NCI-H1417 treated with DMSO at 0.1 percent for 48 hours (cell line): ENCODE data around the gene CUEDC1.

Experiments used
- DNase-seq: peaks from one replicate; lab custom pipeline; 2025; lab: John Stamatoyannopoulos, UW

Gene CUEDC1

DNA sequence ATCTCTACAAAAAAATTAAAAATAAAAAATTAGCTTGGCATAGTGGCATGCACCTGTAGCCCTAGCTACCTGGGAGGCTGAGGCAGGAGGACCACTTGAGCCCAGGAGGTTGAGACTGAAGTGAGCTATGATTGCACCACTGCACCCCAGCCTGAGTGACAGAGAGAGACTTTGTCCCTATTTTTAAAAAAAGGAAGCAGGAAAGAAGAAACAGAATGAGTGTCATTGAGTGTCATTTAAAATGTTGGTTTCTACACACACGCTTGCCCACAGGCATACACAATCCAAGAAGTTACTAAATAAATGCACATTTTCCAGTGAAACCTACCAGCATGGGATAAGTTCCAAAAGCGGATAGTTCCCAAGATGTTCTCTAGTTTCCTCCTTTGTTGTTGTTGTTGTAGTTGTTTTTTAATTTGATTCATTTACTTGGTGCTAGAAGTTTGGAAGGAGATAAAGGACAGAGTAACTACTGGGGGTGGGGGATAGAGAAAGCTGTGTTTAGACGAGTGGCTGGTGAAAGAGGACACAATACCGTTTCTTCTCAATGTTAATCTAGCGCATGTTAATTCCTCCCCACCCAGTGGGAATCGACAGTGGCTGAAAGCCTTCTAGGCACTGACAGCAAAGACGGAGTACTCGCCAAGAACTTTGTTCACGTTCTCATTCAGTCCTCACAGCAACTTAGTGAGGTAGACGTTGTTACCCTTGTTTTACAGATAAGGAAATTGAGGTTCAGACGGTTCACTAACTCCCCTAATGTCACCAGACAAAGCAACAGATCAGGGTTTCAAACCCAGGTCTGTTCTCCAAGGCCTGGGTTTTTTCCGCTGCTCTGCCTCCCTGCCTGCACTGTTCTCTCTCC, 122.7 kb downstream of the CUEDC1 start:
- DNase-seq, result no peak

GRCh38 chr17:57830880-57831279, 124.3 kb downstream of the CUEDC1 start:
- no peak for DNase-seq

- peak; percentile 63 for DNase-seq
These were observed 131.5 kb downstream of the CUEDC1 start for GRCh38 chr17:57823469-57824401.

DNA sequence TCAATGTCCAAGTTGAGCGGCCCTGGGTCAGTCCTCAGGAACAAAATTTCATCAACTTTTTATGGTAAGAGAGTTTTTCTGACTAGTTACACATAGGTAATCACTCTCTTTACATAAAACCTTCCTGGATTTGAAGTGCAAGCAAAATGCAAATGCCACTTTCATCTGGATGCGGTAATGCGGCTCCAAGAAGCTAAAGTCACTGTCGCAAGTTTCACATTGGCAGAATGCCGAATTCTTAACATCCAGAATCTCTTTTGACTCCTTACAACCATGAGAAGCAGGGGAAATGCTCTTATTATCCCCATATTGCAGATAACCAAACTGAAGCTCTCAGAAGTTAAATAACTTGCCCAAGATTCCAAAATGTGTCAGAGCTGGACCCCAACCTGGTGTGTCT, 135.3 kb downstream of the CUEDC1 start:
- no peak for DNase-seq

DNA sequence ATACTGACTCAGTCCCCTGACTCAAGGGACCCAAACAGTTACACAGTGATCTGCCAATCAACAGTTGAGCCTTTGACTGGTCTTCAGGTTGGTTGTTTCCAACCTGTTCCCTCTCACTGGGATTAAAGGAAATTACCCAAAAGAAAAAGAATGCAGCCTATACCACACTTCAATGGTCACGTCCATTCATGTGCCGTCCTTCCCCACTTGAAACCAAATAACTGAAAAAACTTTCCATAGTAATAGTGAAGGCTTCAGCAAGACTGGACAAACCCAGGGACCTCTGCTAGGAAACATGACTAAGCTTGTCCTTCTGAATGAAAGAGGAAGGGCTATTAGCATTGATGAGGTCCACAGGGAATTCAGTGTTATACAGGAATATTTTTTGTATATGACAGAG, 135.9 kb downstream of the CUEDC1 start:
- no peak for DNase-seq

DNA sequence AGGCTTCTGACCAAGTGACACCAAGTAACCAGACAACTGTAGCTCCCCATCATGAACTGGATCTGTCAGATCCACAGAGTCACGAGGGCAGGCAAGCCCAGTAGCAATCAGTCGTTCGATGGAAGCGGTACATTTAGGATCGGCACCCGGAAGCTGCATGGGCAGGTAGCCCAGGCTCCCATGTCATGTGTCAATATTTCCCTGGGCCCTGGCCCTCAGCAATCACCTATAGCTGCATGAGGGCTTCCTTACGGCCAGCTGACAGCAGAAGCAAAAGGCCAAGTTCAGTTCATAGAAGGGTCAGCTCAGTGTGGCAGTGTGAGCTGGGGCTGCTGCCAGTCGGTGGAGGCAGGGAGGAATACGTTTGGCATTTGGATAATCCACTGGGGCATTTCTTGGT, 137.1 kb downstream of the CUEDC1 start:
- no peak for DNase-seq

DNA sequence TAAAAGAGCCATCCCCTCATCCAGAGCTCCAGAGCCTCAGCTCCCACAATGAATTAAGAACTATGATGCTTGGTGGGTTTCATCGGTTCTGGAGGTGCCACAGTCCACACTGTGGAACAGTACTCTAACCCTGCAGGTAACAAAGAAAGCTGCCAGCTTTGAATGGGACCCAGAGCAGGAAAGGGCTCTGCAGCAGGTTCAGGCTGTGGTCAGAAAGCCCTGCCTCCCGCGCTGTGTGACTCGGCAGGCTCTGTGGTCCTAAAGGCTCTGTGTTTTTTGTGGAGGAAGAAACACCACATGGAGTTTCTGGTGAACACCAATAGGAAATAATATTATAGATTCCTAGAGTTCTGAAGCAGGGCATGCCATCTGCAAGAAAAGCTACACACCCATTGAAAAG, 137.9 kb downstream of the CUEDC1 start:
- DNase-seq, result no peak

DNA sequence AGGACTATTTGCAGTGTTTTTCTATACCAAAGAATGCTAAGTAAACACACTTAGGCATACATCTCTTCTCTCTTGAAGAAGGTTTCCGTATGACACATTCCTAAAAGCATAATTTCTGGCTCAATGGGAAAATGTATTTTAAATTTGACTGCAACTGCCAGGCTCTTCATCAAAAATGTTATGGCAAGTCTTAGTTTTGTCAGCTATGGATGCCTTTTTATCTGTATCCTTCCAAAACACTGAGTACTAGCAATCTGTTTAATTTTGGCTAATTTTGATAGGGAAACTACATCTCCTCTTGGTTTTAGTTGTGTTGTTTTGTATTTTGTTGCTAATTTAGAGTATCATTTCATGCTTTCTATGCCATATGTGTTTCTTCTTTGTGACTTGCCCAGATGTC, 140.8 kb downstream of the CUEDC1 start:
- no peak for DNase-seq

DNA sequence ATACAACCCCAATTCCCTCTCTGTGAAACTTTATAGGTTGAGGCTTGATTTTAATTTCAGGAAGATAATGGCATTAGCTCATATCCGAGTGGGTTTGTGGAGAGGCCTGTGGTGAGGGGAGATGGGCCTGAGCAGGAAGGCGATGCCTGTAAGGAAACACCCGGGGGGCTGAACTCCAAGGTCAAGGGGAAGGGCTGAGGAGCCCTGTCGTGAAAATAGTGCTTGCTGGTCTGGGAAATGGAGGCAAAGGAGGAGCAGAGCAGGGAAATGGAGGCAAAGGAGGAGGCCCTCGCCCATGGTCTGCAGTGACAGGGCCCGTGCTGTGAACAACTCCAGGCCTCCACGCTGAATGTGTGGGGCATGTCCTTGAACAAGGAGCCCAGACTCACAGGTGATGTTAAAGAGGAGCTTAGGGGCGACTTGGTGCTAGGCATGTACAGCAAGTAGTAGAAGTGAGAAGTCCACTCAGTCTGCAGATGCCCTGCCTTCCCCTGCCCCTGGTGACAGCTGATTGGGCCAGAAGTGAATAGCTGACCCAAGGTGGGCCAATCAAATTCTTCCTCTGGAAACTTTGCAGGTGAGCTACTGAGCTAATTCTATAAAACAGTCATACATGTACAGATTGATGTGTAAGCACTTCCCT, 143.5 kb downstream of the CUEDC1 start:
- peak; percentile 80 for DNase-seq
